Neuron (in vitro differentiated cells): Measurements from ENCODE around the gene ST3GAL3.

Experiments
- H2AFZ ChIP-seq: one replicate; pipeline ENCODE4 v1.6.1; 2013; ENCODE audit warnings: low read depth, mild to moderate bottlenecking, inconsistent platforms, low read length, moderate library complexity
- H3K27me3 ChIP-seq: one replicate; pipeline ENCODE4 v1.6.1; 2013; ENCODE audit warnings: low read length; ENCODE audit not compliant: insufficient read depth
- H3K36me3 ChIP-seq: one replicate; pipeline ENCODE4 v1.6.1; 2013; ENCODE audit warnings: low read length; ENCODE audit not compliant: insufficient read depth
- H3K4me1 ChIP-seq: one replicate; pipeline ENCODE4 v1.6.1; 2013; ENCODE audit warnings: low read length; ENCODE audit not compliant: insufficient read depth
- H3K4me3 ChIP-seq: 2 replicates; pipeline ENCODE4 v1.5.1; 2013; ENCODE audit warnings: mild to moderate bottlenecking, low read length, moderate library complexity
- H3K9me3 ChIP-seq: one replicate; pipeline ENCODE4 v1.6.1; 2013; ENCODE audit warnings: low read length

The ST3GAL3 gene

GRCh38 chr1:43880604-43881003, 173.3 kb downstream of the ST3GAL3 start:
- H3K4me3 ChIP-seq: no peak overlapping the region
- H3K9me3 ChIP-seq: no peaks in the 10 kb centered on the region
- H3K4me1 ChIP-seq: no peaks in the 10 kb centered on the region
- no peak overlapping the region for H2AFZ ChIP-seq
- no peaks in the 10 kb centered on the region for H3K36me3 ChIP-seq
- no peaks in the 10 kb centered on the region for H3K27me3 ChIP-seq

GRCh38 chr1:43881415-43881814, 174.1 kb downstream of the ST3GAL3 start:
- no peaks in the 10 kb centered on the region for H3K4me1 ChIP-seq
- no peak overlapping the region for H2AFZ ChIP-seq
- no peaks in the 10 kb centered on the region for H3K9me3 ChIP-seq
- no peaks in the 10 kb centered on the region for H3K36me3 ChIP-seq
- H3K4me3 ChIP-seq: no peak overlapping the region
- H3K27me3 ChIP-seq: no peaks in the 10 kb centered on the region

- H3K9me3 ChIP-seq: no peaks in the 10 kb centered on the region
Observed at GRCh38 chr1:43882763-43883162, 175.4 kb downstream of the ST3GAL3 start.

GRCh38 chr1:43883321-43883720, 176.0 kb downstream of the ST3GAL3 start:
- H3K9me3 ChIP-seq: no peaks in the 10 kb centered on the region
- H3K4me1 ChIP-seq: no peaks in the 10 kb centered on the region
- no peak overlapping the region for H2AFZ ChIP-seq
- H3K27me3 ChIP-seq: no peaks in the 10 kb centered on the region
- H3K4me3 ChIP-seq: no peak overlapping the region
- H3K36me3 ChIP-seq: no peaks in the 10 kb centered on the region

More at GRCh38 chr1:43882763-43883162, 175.4 kb downstream of the ST3GAL3 start:
- H3K4me3 ChIP-seq: no peak overlapping the region
- H3K36me3 ChIP-seq: no peaks in the 10 kb centered on the region
- no peaks in the 10 kb centered on the region for H3K4me1 ChIP-seq
- no peak overlapping the region for H2AFZ ChIP-seq
- no peaks in the 10 kb centered on the region for H3K27me3 ChIP-seq

GRCh38 chr1:43885279-43885801, 178.0 kb downstream of the ST3GAL3 start:
- Histone ChIP-seq H3K4me1 (no peaks in the 10 kb centered on the region), H3K27me3 (no peaks in the 10 kb centered on the region), H3K4me3 (no peak overlapping the region), H2AFZ (no peak overlapping the region), H3K9me3 (no peaks in the 10 kb centered on the region), H3K36me3 (no peaks in the 10 kb centered on the region)

- H2AFZ ChIP-seq: no peak overlapping the region
- H3K4me3 ChIP-seq: no peak overlapping the region
- H3K36me3 ChIP-seq: no peaks in the 10 kb centered on the region
- no peaks in the 10 kb centered on the region for H3K4me1 ChIP-seq
- no peaks in the 10 kb centered on the region for H3K9me3 ChIP-seq
- no peaks in the 10 kb centered on the region for H3K27me3 ChIP-seq
Observed at GRCh38 chr1:43887748-43888147, 180.4 kb downstream of the ST3GAL3 start.

GRCh38 chr1:43890815-43891214, 183.5 kb downstream of the ST3GAL3 start:
- Histone ChIP-seq H3K27me3 (no peaks in the 10 kb centered on the region), H2AFZ (no peak overlapping the region), H3K4me1 (no peaks in the 10 kb centered on the region), H3K9me3 (no peaks in the 10 kb centered on the region), H3K36me3 (peaks cover 13% of the 10 kb centered on the region), H3K4me3 (no peak overlapping the region)

- Histone ChIP-seq H3K27me3 (no peaks in the 10 kb centered on the region), H3K4me3 (no peak overlapping the region), H3K36me3 (peaks cover 18% of the 10 kb centered on the region)
Observed at GRCh38 chr1:43893006-43893405, 185.7 kb downstream of the ST3GAL3 start.

GRCh38 chr1:43898981-43899380, 191.6 kb downstream of the ST3GAL3 start:
- Histone ChIP-seq H3K4me3 (no peak overlapping the region), H3K36me3 (peaks cover 30% of the 10 kb centered on the region), H3K9me3 (no peaks in the 10 kb centered on the region), H2AFZ (no peak overlapping the region), H3K27me3 (no peaks in the 10 kb centered on the region), H3K4me1 (no peaks in the 10 kb centered on the region)

More at GRCh38 chr1:43893006-43893405, 185.7 kb downstream of the ST3GAL3 start:
- Histone ChIP-seq H2AFZ (no peak overlapping the region), H3K4me1 (no peaks in the 10 kb centered on the region), H3K9me3 (no peaks in the 10 kb centered on the region)

GRCh38 chr1:43900386-43900785, 193.1 kb downstream of the ST3GAL3 start:
- H3K4me3 ChIP-seq: no peak overlapping the region
- H3K27me3 ChIP-seq: no peaks in the 10 kb centered on the region
- H3K4me1 ChIP-seq: no peaks in the 10 kb centered on the region
- H3K9me3 ChIP-seq: no peaks in the 10 kb centered on the region
- peaks cover 18% of the 10 kb centered on the region for H3K36me3 ChIP-seq
- H2AFZ ChIP-seq: no peak overlapping the region

- no peaks in the 10 kb centered on the region for H3K27me3 ChIP-seq
- H3K4me3 ChIP-seq: no peak overlapping the region
- no peak overlapping the region for H2AFZ ChIP-seq
- H3K36me3 ChIP-seq: peaks cover 17% of the 10 kb centered on the region
- no peaks in the 10 kb centered on the region for H3K9me3 ChIP-seq
- no peaks in the 10 kb centered on the region for H3K4me1 ChIP-seq
Observed at GRCh38 chr1:43901196-43901961, 194.0 kb downstream of the ST3GAL3 start.

- Histone ChIP-seq H3K4me1 (no peaks in the 10 kb centered on the region), H3K9me3 (no peaks in the 10 kb centered on the region), H3K4me3 (no peak overlapping the region), H3K36me3 (peaks cover 17% of the 10 kb centered on the region), H2AFZ (no peak overlapping the region), H3K27me3 (no peaks in the 10 kb centered on the region)
Observed at GRCh38 chr1:43902058-43902831, 194.9 kb downstream of the ST3GAL3 start.
